Nephron (organoid): ENCODE results near the gene EXOC8.

Source experiments
- H3K27ac Mint-ChIP-seq, 3 experiments: 2 replicates each; pipeline ENCODE4 v1.8.0; 2020; ENCODE audit warnings: mixed read lengths in 3 of 3, mild to moderate bottlenecking in 2 of 3, moderate library complexity in 1 of 3
- H3K27me3 Mint-ChIP-seq: 2 replicates; pipeline ENCODE4 v1.8.0; 2021; ENCODE audit warnings: low read depth, mild to moderate bottlenecking, moderate library complexity, mixed read lengths
- H3K36me3 Mint-ChIP-seq: 2 replicates; pipeline ENCODE4 v1.8.0; 2020; ENCODE audit warnings: low read depth, mixed read lengths
- H3K4me1 Mint-ChIP-seq: 2 replicates; pipeline ENCODE4 v1.8.0; 2020; ENCODE audit warnings: mixed read lengths
- H3K4me3 Mint-ChIP-seq, 3 experiments: 2 replicates each; pipeline ENCODE4 v1.8.0; 2020; ENCODE audit warnings: mild to moderate bottlenecking in 3 of 3, mixed read lengths in 3 of 3, moderate library complexity in 2 of 3
- H3K9me3 Mint-ChIP-seq: 2 replicates; pipeline ENCODE4 v1.8.0; 2020; ENCODE audit warnings: mixed read lengths
- CTCF ChIP-seq, 3 experiments: fragments of 200-600 bp; sonication (generic); IDR thresholded peaks; one replicate each; pipeline ENCODE4 v1.5.0; 2021; ENCODE audit warnings: antibody characterized with exemption in 3 of 3; ENCODE audit not compliant: unreplicated experiment in 3 of 3

Gene EXOC8

GRCh38 chr1:231335663-231336602, 1.7 kb downstream of the EXOC8 start:
- Mint-ChIP-seq H3K27me3 (peaks cover 3% of the 10 kb centered on the region), H3K9me3 (no peaks in the 10 kb centered on the region), H3K27ac (peak overlapping the region in 1 of 3 experiments; percentile 22), H3K4me3 (peak overlapping the region; percentile 94 to 99 (median 95)), H3K36me3 (peaks cover 20% of the 10 kb centered on the region), H3K4me1 (peaks cover 57% of the 10 kb centered on the region)
- no peak for TF ChIP-seq CTCF (IDR thresholded peaks at IDR 0.05; ENCODE audit: unreplicated experiment in 3 of 3)

- peaks cover 3% of the 10 kb centered on the region for H3K27me3 Mint-ChIP-seq
- peak overlapping the region; percentile 67 to 73 (median 67) for H3K4me3 Mint-ChIP-seq
- H3K36me3 Mint-ChIP-seq = peaks cover 14% of the 10 kb centered on the region
- no peak overlapping the region for H3K27ac Mint-ChIP-seq
- H3K4me1 Mint-ChIP-seq = peaks cover 57% of the 10 kb centered on the region
- no peak for TF ChIP-seq CTCF (IDR thresholded peaks at IDR 0.05; ENCODE audit: unreplicated experiment in 3 of 3)
- no peaks in the 10 kb centered on the region for H3K9me3 Mint-ChIP-seq
Observed at GRCh38 chr1:231334952-231335351, 2.7 kb downstream of the EXOC8 start.

- Mint-ChIP-seq H3K27me3 (peaks cover 3% of the 10 kb centered on the region), H3K4me1 (peaks cover 51% of the 10 kb centered on the region), H3K4me3 (peak overlapping the region; percentile 67), H3K36me3 (peaks cover 9% of the 10 kb centered on the region), H3K27ac (no peak overlapping the region), H3K9me3 (no peaks in the 10 kb centered on the region)
- TF ChIP-seq CTCF (IDR thresholded peaks at IDR 0.05; ENCODE audit: unreplicated experiment in 3 of 3) = no peak
Observed at GRCh38 chr1:231334079-231334666, 3.5 kb downstream of the EXOC8 start.

DNA sequence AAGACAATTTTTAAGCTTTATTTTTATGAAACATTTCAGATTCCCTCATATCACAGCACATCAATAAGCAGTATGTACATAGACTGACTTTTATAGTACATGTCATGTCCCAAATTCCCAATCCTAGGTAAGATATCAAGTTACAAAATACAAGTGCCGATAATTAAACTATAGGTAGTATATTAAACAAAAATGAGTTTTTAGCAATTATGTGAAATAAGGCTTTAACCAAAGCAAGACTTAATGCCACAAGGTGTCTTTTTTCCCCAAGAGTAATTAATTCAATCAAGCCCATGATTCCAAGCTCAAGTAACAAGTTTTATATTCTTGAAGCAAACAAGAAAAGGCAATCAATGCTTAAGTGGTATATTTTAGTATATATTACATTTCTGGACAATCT, 4.9 kb downstream of the EXOC8 start:
- Mint-ChIP-seq H3K36me3 (peaks cover 8% of the 10 kb centered on the region), H3K4me3 (peak overlapping the region in 1 of 3 experiments; percentile 24), H3K9me3 (no peaks in the 10 kb centered on the region), H3K27me3 (peaks cover 2% of the 10 kb centered on the region), H3K27ac (no peak overlapping the region), H3K4me1 (peaks cover 38% of the 10 kb centered on the region)
- TF ChIP-seq CTCF (IDR thresholded peaks at IDR 0.05; ENCODE audit: unreplicated experiment in 3 of 3) = no peak

DNA sequence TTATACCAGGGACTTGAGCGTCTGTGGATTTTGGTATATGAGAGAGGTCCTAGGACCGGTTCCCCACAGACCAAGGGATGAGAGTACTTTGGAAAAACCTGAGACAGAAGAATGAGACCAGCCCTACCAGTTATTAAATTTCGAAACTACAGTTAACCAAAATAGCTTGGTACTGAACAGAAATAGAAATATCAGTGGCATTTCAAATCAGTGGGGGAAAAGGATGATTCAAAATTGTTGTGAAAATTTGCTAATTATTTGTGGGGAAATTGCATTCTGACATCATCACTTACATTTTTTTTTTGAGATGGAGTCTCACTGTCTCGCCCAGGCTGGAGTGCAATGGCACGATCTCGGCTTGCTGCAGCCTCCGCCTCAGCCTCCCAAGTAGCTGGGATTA, 8.2 kb downstream of the EXOC8 start:
- Mint-ChIP-seq H3K36me3 (peaks cover 5% of the 10 kb centered on the region), H3K9me3 (no peaks in the 10 kb centered on the region), H3K27me3 (no peaks in the 10 kb centered on the region), H3K27ac (no peak overlapping the region), H3K4me1 (peaks cover 10% of the 10 kb centered on the region), H3K4me3 (no peak overlapping the region)
- TF ChIP-seq CTCF (IDR thresholded peaks at IDR 0.05; ENCODE audit: unreplicated experiment in 3 of 3) = no peak
